A549 (cell line): ENCODE results near the gene FREY1.

Experiments used
- EHMT2 ChIP-seq: fragments of 200-600 bp; sonication (generic); IDR thresholded peaks from 2 replicates; pipeline ENCODE4 v1.6.1; 2016; ENCODE audit warnings: antibody characterized with exemption, low read depth, mild to moderate bottlenecking, moderate library complexity
- MAFK ChIP-seq: fragments of 450-650 bp; IDR thresholded peaks from 2 replicates; pipeline ENCODE4 v1.6.1; 2014; ENCODE audit not compliant: partially characterized antibody
- RCOR1 ChIP-seq: fragments of 150-350 bp; IDR thresholded peaks from 2 replicates; pipeline ENCODE4 v1.6.1; 2014; ENCODE audit warnings: antibody characterized with exemption, low read length, low read depth

- TF ChIP-seq EHMT2 (no peak), RCOR1 (no peak), MAFK (no peak)
Observed at GRCh38 chr11:45942381-45942780, 35.3 kb upstream of the FREY1 start.
